ENCODE data around the gene SLCO2A1.

SLCO2A1 gene

DNA sequence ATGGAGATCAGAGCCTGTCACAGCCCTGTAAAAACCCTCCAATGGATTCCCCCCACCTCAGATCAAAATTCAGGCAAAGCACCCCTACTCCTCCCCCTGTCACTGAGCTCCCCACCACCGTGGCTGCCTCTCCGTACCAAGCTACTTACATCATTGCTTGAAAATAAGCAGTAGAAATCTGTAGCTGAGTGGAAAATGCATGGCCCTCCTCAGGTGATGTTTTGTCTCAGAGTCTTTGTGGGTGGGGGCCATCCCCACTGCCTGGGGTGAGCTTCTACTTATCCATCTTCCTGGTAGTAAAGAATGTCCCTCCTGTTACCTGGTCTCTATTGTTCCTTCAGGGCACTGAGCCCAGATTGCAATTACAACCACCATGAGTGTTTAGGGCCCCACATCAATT is 34.5 kb downstream of the SLCO2A1 start:
- TF ChIP-seq, protein P1, sequence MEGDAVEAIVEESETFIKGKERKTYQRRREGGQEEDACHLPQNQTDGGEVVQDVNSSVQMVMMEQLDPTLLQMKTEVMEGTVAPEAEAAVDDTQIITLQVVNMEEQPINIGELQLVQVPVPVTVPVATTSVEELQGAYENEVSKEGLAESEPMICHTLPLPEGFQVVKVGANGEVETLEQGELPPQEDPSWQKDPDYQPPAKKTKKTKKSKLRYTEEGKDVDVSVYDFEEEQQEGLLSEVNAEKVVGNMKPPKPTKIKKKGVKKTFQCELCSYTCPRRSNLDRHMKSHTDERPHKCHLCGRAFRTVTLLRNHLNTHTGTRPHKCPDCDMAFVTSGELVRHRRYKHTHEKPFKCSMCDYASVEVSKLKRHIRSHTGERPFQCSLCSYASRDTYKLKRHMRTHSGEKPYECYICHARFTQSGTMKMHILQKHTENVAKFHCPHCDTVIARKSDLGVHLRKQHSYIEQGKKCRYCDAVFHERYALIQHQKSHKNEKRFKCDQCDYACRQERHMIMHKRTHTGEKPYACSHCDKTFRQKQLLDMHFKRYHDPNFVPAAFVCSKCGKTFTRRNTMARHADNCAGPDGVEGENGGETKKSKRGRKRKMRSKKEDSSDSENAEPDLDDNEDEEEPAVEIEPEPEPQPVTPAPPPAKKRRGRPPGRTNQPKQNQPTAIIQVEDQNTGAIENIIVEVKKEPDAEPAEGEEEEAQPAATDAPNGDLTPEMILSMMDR (IDR thresholded peaks at IDR 0.05; ENCODE audit: low read length, missing control alignments): no peak
- H3K4me3 ChIP-seq (replicated peaks; ENCODE audit: low read depth, low read length): no peak overlapping the region
- DNase-seq (ENCODE audit: low read depth): no peak

DNA sequence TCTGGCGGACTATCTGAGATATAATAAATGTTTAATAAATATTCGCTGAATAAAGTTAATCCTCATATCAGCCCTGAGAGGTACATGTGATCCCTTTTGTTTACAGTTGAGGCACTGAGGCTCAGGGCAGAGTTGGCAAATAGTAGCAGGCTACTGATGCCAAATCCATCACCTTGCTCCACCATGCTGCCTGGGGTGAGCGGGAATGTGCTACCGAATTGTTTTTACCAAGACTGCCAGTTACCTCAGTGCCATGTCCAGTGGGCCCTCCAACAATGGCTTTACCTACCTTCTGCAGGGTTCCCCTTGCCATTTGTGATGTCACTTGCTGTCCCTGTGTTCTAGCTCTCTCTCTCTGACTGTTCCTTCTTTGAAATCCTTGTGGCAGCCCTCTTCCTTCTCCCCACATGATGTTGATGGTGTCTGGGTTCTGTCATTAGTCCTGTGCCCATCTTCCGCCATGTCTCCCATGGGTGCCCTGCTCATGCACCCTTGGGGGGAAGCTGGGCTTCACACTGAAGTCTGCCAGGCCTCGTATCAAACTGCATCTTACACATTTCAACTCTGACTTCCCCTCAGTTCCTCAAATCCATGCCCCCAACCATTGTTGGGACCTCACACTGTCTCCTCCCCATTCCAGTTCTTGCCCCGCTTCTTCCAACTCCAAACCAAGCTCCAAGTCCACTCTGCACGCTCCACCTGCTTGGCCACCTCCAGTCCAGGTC is 35.4 kb downstream of the SLCO2A1 start:
- no peak overlapping the region for H3K4me3 ChIP-seq (replicated peaks; ENCODE audit: low read depth, low read length)
- DNase-seq (ENCODE audit: low read depth): no peak

DNA sequence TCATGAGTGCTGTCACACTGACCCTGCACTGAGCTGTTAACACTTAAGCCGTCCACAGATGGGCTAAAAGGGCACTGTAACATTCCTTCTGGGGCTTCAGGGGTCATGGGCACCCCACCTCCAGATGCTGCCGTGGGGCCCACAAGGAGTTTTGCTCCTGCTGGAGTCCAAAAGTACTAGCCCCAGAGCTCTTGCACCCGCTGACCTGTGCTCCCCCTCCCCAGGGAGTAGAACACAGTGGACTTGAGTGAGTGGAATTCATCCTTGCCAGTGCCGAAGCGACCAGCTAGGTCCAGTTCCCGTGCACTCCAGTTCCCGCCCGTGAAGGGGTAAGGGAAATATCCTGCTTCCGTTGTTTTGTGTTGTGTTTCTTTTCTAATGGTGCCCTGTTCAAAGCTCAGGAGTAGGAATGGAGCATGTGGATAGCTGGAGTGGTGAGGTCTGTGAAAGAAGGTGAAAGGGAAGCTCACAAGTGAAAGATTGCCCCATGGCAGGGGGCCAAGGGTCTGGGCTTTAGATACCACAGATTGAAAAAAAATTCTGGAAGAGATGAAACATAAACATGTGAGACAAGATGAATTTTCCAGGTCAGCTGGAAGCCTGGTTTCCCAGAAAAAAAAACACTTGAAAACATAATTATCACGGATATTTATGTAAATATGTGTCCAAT is 36.6 kb downstream of the SLCO2A1 start:
- no peak for DNase-seq (ENCODE audit: low read depth)
- TF ChIP-seq, protein P1 (IDR thresholded peaks at IDR 0.05; ENCODE audit: low read length, missing control alignments): no peak
- no peak overlapping the region for H3K4me3 ChIP-seq (replicated peaks; ENCODE audit: low read depth, low read length)

More for the DNA sequence above, 35.4 kb downstream of the SLCO2A1 start:
- TF ChIP-seq, protein P1 (IDR thresholded peaks at IDR 0.05; ENCODE audit: low read length, missing control alignments): no peak

DNA sequence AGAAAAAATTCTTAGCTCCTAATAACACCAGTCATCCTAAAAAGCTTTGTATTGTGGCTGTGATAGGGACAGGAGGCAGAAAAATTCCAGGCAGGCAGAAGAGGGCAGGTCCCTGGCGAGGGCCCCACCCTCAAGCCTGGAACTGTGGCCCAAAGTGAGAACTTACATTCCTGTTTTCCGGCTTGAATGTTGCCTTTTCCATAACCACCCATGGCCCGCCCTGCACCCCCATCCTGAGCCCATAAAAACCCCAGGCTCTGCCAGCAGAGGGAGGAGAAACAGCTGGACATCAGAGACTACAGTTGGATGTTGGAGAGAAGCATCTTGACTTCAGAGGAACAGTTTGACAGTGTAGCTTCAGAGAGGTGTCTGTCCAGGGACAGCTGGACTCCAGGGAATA is 37.3 kb downstream of the SLCO2A1 start:
- TF ChIP-seq, protein P1 (IDR thresholded peaks at IDR 0.05; ENCODE audit: low read length, missing control alignments): peak; percentile 15
- DNase-seq (ENCODE audit: low read depth): no peak
- H3K4me3 ChIP-seq (replicated peaks; ENCODE audit: low read depth, low read length): no peak overlapping the region

DNA sequence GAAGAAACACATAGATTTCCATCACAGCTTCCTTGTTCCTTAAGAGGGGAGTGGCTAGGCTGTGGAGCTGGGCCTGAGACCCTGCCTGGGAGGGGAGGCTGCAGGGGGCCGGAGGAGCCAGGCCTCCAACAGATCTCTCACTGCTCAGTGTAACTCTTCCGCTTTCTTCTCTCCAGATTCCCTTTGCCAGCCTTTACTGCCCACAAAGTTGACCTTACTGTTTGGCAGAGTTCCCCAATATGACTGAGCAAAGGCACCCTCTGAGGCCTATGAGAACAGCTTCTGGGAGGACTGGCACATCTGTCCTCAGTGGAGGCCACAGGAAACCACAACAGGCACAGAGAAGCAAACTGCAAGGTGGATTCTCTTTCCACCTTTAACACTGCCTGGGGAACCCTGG is 38.1 kb downstream of the SLCO2A1 start:
- H3K4me3 ChIP-seq (replicated peaks; ENCODE audit: low read depth, low read length): no peak overlapping the region
- TF ChIP-seq, protein P1 (IDR thresholded peaks at IDR 0.05; ENCODE audit: low read length, missing control alignments): no peak
- DNase-seq (ENCODE audit: low read depth): no peak

DNA sequence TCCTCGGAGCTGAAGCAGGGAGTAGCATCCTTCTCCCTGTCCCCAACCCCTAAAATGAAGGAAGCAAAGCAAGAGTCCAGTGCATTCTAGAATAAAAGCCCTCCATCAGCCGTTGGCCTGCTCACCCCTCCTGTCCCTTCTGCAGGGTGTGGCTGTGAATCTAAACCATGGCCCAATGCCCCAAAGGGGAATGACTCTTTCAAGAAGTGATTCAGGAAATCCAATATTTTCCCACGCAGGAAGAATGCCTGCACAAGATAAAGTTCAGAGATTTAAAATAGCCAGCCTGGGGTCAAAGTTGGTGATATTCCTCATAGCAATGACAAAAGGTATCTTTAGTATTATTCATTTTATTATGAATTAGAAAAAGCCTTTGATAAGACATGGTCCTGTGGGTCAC is 38.5 kb downstream of the SLCO2A1 start:
- TF ChIP-seq, protein P1 (IDR thresholded peaks at IDR 0.05; ENCODE audit: low read length, missing control alignments): no peak
- no peak for DNase-seq (ENCODE audit: low read depth)

More for the DNA sequence above, 38.5 kb downstream of the SLCO2A1 start:
- no peak overlapping the region for H3K4me3 ChIP-seq (replicated peaks; ENCODE audit: low read depth, low read length)

All from fibroblast of pulmonary artery (primary cell).